NOMO-1 treated with DMSO at 0.1 percent for 48 hours (cell line): ENCODE data around the gene TOP2B.

ENCODE experiments used
- DNase-seq: peaks from one replicate; lab custom pipeline; 2025; ENCODE audit not compliant: unreplicated experiment; lab: John Stamatoyannopoulos, UW

The TOP2B gene

GRCh38 chr3:25621087-25621486 lies 43.6 kb downstream of the TOP2B start:
- no peak for DNase-seq

- no peak for DNase-seq
Observed at GRCh38 chr3:25620493-25620892, 44.2 kb downstream of the TOP2B start.

DNA sequence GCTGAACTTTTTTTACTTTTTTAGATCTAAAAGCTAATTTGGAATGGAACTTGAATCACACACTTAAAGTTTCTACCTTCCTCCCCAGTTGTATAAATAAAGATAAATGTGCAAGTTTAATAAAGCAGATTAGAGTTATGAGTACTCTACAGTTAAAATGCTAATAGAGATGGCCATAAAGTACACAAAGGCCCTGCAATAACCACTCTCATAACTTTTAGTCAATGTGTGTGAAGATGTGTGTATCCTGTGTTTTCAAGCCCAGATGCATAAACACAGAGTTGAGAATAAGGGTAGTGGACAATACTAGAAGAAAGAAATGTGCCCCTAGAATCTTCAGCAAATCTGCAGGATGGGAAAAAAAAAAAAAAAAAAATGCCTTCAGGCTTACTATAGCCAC lies 45.3 kb downstream of the TOP2B start:
- no peak for DNase-seq

DNA sequence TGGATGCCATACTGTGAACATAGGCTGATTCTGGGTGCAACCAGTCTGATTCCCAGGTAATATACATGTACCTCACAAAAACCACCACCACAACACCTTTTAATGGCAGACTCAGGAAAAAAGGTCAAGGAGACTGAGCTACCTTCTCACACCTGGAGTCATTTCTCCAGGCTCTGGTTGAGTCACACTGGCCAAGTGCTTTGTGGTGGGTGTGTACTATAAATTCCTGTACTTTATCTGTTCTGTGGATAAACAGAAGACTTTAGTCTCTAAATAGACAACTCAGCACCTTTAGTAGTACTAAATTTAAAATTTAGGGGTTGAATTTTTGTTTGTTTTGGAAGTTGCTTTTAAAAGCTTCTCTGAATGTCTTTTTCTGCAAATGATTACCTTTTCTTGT lies 46.7 kb downstream of the TOP2B start:
- no peak for DNase-seq

DNA sequence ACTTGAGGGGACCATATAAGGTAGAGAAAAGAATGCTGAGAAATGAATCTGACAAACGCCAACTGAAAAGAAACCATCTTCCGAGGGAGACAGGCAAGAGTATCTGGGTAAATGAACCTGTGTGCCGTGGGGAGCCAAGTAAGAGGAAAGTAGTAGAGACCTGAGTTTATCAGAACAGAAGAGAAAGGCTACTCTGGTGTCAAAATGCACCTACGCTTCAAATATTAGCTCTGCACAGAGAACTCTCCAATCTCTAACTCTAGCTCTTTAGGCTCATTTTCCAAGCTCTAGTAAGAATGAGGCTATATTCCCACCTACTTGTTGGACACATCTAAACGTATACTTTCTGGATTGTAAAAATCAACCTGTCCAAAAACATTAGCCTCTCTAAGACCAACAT lies 53.5 kb downstream of the TOP2B start:
- no peak for DNase-seq

GRCh38 chr3:25610779-25611178 lies 53.9 kb downstream of the TOP2B start:
- no peak for DNase-seq

GRCh38 chr3:25610167-25610566 lies 54.5 kb downstream of the TOP2B start:
- no peak for DNase-seq

- peak; percentile 92 for DNase-seq
Observed at GRCh38 chr3:25604107-25604805, 60.5 kb downstream of the TOP2B start.

GRCh38 chr3:25603703-25604102 lies 61.0 kb downstream of the TOP2B start:
- DNase-seq = peak; percentile 72

GRCh38 chr3:25597535-25598101 lies 67.1 kb downstream of the TOP2B start:
- no peak for DNase-seq

DNA sequence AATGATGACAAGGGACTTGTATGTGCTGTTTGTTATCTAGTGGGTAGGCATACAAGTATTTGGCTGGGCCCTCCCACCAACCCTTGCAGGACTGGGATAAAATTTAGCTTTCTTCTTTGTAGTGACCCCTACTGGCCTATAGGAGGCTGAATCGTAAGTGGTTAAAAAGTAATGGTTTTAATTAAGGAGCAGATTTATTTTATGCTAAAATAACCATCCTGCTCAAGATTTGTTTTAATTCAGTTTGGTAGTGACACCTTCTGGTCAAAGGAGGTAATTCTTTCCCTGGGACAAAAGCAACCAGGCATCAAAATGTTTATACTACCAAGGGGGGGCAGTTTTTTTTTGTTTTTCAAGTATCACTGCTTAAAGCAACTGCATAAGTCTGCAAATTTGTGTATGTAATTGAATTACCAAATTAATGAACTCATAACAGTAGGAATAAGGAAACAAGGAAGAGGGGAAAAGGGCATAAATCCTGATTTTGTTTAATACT lies 70.7 kb downstream of the TOP2B start:
- DNase-seq = peak; percentile 33

DNA sequence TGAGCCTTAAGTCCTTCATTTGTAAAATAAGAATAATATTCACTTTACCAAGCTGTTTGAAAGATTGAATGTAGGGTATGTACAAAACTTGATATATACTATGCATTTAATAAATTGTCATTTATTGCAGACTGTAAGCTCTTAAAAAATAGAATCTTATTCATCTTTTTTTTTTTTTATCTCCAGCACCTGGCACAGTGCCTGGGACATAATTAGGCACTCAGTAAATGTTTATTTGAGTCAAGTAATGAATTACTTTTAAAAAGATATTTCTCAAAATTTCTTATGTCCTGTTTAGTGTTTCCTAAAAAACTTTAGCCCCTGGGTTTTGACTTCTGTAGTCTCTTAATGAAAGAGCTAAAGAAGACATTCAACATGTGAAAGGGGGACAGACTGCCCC lies 71.7 kb downstream of the TOP2B start:
- no peak for DNase-seq

DNA sequence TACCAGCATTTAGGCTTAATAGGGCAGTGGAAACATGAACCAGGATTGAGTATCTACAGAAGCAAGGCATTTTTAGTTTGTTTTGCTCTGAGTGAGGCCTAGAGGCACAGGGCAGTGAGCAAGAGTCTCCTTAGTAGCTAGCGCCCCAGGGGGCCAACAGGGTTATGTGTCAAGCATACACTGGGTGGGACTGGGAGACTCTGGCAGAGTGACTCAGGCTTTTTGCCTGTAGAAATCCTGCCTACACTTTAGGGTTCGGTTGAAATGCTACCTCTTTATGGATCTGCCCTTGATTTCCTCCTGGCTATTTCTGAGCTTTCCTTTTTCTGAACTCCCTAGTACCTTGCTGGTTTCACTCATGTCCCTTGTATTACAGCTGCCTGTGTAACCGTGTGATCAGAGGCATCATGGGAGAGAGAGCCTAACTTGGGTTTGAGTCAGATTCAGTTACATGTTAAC lies 72.2 kb downstream of the TOP2B start:
- DNase-seq = no peak

GRCh38 chr3:25589783-25590258 lies 74.9 kb downstream of the TOP2B start:
- no peak for DNase-seq

- no peak for DNase-seq
Observed at GRCh38 chr3:25589104-25589782, 75.5 kb downstream of the TOP2B start.

DNA sequence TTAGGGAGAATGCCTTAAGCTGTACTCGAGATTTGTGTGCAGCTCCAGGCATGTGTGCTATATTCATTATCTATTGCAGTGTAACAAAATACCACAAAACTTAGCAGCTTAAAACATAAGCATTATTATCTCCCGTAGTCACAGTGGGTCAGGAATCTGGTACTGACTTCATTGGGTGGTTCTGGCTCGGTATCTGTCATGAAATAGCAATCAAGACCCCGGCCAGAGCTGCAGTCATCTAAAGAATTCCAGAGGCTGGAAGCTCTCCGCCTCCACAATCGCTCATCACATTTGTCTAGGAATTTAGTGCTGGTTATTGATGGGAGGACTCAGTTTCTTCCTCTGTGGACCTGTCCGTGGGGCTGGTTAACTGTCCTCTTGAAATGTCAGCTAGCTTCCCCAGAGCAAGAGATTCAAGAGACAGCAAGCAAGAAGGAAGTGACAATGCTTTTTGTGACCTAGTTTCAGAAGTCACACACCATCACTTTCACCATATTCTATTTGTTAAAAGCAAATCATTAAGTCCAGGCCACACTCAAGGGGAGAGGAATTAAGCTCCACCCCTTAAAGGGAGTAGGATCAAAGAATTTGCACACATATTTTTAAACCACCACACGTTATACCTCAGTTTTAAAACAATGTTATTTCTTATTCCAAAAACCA lies 76.1 kb downstream of the TOP2B start:
- no peak for DNase-seq

DNA sequence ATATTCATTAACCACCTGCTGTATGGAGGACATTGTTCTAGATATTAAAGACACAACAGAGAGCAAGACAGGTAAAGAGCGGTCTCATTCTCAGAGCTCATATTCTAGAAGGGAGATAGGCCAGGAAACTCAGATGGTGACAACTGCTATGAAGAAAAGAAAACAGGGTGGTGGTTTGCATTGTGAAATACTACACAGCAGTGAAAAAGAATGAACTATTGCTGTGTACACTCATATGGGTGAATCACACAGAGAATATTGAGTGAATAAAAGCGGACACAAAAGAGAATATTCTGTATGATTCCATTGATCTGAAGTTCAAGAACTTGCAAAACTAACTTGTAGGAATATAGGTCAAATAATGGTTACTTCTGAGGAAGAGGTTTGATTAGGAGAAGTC lies 76.7 kb downstream of the TOP2B start:
- DNase-seq = no peak

DNA sequence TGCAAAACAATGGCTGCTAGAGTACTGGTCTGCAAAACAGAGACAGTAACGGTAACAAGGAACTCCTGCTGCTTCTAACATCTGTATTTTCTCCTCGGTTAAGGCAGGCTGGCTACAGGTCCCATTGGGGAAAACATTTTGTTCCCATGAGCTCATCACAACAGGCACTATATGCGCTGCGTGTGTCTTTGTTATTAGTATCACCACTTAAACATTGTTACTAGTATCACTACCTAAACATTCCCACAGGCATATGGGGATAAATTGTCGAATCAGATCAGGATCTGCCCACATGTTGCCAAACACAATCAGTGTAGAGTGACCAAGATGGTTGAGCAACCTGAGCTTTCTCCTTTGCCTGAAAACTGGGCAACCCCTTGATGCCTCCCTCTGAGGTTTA lies 77.2 kb downstream of the TOP2B start:
- DNase-seq = no peak

DNA sequence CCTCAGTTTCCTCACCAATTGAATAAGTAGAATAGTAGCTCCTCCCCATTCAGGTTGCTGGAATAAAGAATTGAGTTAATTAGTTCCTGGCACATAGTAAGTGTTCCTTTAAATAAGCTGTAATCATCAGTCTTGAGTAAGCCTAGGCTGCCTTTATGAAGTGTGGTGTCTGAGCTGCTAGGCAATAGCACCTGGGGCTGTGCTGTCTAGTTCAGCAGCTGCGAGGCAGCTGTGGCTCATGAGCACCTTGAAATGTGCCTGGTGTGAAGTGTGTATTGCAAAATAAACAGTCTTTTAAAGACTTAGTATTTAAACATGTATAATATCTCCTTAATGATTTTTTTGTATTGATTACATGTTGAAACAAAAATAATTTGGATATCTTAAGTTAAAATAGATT lies 77.6 kb downstream of the TOP2B start:
- DNase-seq = no peak

DNA sequence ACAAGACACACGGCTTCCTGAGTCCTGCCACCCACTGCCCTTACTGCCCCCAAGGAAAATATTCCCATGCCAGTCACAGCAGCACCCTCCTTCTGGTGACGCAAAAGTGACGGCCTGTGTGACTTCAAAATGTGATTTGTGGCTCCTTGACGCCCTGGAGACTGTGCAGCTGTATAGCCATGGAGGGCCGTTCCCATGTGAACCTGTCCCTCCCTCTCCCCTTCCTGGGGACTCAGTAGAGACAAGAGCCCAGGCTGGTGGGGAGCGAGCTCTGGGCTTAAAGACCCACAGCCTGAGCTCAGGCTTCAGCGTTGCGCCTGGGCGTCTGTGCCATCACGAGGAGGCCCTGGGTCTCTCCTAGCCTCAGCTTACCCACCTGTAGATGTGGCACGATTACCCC lies 78.2 kb downstream of the TOP2B start:
- no peak for DNase-seq

DNA sequence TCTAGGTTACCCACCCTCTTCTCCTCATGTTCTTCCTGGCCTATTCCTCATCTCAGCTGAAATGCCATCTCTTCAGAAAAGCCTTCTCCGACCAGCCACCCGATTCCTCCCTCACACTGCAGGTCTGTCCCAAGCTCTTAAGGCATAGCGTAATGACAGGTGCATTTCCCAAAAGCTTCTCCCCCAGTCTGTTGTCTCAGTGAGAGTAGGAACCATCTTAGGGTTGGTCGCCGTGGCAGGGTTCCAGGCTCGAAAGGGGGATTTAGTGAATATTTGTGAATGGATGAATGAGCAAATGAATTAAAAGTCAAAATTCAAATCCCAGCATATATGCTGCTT lies 78.6 kb downstream of the TOP2B start:
- DNase-seq = no peak
